KMS-11 (cell line): Measurements from ENCODE around the gene CHID1.

ENCODE experiments used
- H2AFZ ChIP-seq: fragments of 200-600 bp; sonication (generic); 2 replicates; pipeline ENCODE4 v1.6.1; 2016; ENCODE audit warnings: antibody characterized with exemption, mixed run types, low read depth
- H3K27ac ChIP-seq: fragments of 200-600 bp; sonication (generic); 2 replicates; pipeline ENCODE4 v1.6.1; 2016; ENCODE audit warnings: mild to moderate bottlenecking, mixed run types
- H3K27me3 ChIP-seq: fragments of 200-600 bp; sonication (generic); 2 replicates; pipeline ENCODE4 v1.6.1; 2017; ENCODE audit warnings: mild to moderate bottlenecking, low read depth, mixed run types, moderate library complexity; ENCODE audit not compliant: insufficient read depth
- H3K36me3 ChIP-seq: fragments of 200-600 bp; sonication (generic); 2 replicates; pipeline ENCODE4 v1.6.1; 2017; ENCODE audit warnings: mild to moderate bottlenecking, mixed run types; ENCODE audit not compliant: insufficient read depth
- H3K4me1 ChIP-seq: fragments of 200-600 bp; sonication (generic); 2 replicates; pipeline ENCODE4 v1.6.1; 2016; ENCODE audit warnings: mild to moderate bottlenecking, low read depth, mixed run types; ENCODE audit not compliant: poor library complexity, severe bottlenecking
- H3K4me2 ChIP-seq: fragments of 200-600 bp; sonication (generic); 2 replicates; pipeline ENCODE4 v1.7.0; 2016; ENCODE audit warnings: mild to moderate bottlenecking, mixed run types
- H3K4me3 ChIP-seq: fragments of 200-600 bp; sonication (generic); IDR thresholded peaks from 2 replicates; pipeline ENCODE4 v1.6.1; 2017; ENCODE audit warnings: low read depth, low read length, mixed read lengths; ENCODE audit not compliant: insufficient read depth
- H3K79me2 ChIP-seq: fragments of 200-600 bp; sonication (generic); 2 replicates; pipeline ENCODE4 v1.6.1; 2016; ENCODE audit warnings: low read depth, mixed run types; ENCODE audit not compliant: insufficient read depth
- H3K9ac ChIP-seq: fragments of 200-600 bp; sonication (generic); 2 replicates; pipeline ENCODE4 v1.6.1; 2016; ENCODE audit warnings: mild to moderate bottlenecking, mixed run types
- H4K20me1 ChIP-seq: fragments of 200-600 bp; sonication (generic); 2 replicates; pipeline ENCODE4 v1.6.1; 2016; ENCODE audit warnings: mild to moderate bottlenecking, mixed run types; ENCODE audit not compliant: insufficient read depth
- CTCF ChIP-seq: fragments of 200-600 bp; sonication (generic); conservative IDR thresholded peaks from 2 replicates; pipeline ENCODE4 v1.6.1; 2017; ENCODE audit warnings: low read depth, mild to moderate bottlenecking, antibody characterized with exemption, low read length, moderate library complexity, mixed read lengths

CHID1 gene

GRCh38 chr11:872799-873198 is 37.8 kb downstream of the CHID1 start:
- Histone ChIP-seq H3K36me3 (no peaks in the 10 kb centered on the region), H3K4me2 (no peak overlapping the region), H3K4me1 (no peaks in the 10 kb centered on the region), H3K27ac (no peak overlapping the region), H3K9ac (no peak overlapping the region), H4K20me1 (no peaks in the 10 kb centered on the region), H2AFZ (no peak overlapping the region), H3K27me3 (no peaks in the 10 kb centered on the region), H3K4me3 (no peak overlapping the region), H3K79me2 (no peaks in the 10 kb centered on the region)
- TF ChIP-seq CTCF, result no peak

DNA sequence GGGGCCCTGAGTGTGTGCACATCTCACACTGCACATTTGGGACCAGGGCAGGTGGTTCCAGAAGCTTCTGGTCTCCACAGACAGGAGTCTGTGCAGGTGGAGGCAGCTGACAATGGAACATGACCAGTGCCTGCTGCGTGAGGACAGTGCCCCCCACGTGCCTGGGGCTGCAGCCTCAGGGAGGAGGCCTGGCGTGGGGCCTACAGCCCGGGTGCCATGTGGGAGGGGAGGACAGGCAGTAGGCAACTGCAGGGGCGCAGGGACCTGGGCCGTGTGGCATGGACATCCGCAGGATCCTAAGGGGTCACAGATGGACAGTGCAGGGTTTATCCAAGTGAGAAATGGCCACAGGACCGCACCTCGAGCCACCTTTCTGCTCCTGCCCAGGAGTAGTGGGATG is 39.1 kb downstream of the CHID1 start:
- no peak overlapping the region for H3K4me3 ChIP-seq
- H3K27me3 ChIP-seq, result no peaks in the 10 kb centered on the region
- H4K20me1 ChIP-seq, result no peaks in the 10 kb centered on the region
- no peak overlapping the region for H3K27ac ChIP-seq
- H3K36me3 ChIP-seq, result no peaks in the 10 kb centered on the region
- no peak overlapping the region for H3K4me2 ChIP-seq
- no peak overlapping the region for H2AFZ ChIP-seq
- H3K79me2 ChIP-seq, result no peaks in the 10 kb centered on the region
- H3K9ac ChIP-seq, result no peak overlapping the region
- H3K4me1 ChIP-seq, result no peaks in the 10 kb centered on the region
- no peak for TF ChIP-seq CTCF

GRCh38 chr11:870418-870817 is 40.2 kb downstream of the CHID1 start:
- no peaks in the 10 kb centered on the region for H3K79me2 ChIP-seq
- no peak overlapping the region for H3K9ac ChIP-seq
- TF ChIP-seq CTCF, result no peak
- no peaks in the 10 kb centered on the region for H3K4me1 ChIP-seq
- no peaks in the 10 kb centered on the region for H3K27me3 ChIP-seq
- H3K36me3 ChIP-seq, result no peaks in the 10 kb centered on the region
- no peak overlapping the region for H2AFZ ChIP-seq
- H4K20me1 ChIP-seq, result no peaks in the 10 kb centered on the region
- no peak overlapping the region for H3K4me2 ChIP-seq
- no peak overlapping the region for H3K4me3 ChIP-seq
- H3K27ac ChIP-seq, result no peak overlapping the region

DNA sequence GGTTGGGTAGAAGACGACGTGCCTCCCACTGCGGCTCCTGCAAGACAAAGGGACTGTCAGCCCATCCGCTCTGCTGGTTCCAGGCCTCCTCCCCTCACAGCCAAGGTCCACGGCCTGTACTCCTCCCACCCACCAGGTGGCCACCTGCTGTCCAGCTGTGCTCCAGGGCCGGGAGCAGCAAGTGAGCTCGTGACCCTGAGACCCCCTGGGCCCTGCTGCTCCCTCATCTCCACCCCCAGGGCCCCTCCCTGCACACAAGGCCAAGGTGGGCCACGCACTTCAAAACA is 40.5 kb downstream of the CHID1 start:
- no peak overlapping the region for H2AFZ ChIP-seq
- H3K9ac ChIP-seq, result no peak overlapping the region
- no peak for TF ChIP-seq CTCF
- no peak overlapping the region for H3K4me2 ChIP-seq
- H3K27me3 ChIP-seq, result no peaks in the 10 kb centered on the region
- no peaks in the 10 kb centered on the region for H3K4me1 ChIP-seq
- H4K20me1 ChIP-seq, result no peaks in the 10 kb centered on the region
- no peaks in the 10 kb centered on the region for H3K79me2 ChIP-seq
- H3K36me3 ChIP-seq, result no peaks in the 10 kb centered on the region
- no peak overlapping the region for H3K27ac ChIP-seq
- H3K4me3 ChIP-seq, result no peak overlapping the region
